Glutamatergic neuron (in vitro differentiated cells): ENCODE data around the gene CBFA2T3. TPM values are rescaled to one million over a fixed set of nuclear protein-coding genes. Genes with fewer than 3 reads are reported as not detected.

Experiments used
- DNase-seq: peaks from one replicate; pipeline ENCODE4 v3.0.0; 2022
- H3K27ac Mint-ChIP-seq: one replicate; pipeline ENCODE4 v1.8.0; 2020; ENCODE audit warnings: mild to moderate bottlenecking, mixed read lengths, inconsistent platforms; ENCODE audit not compliant: unreplicated experiment
- H3K27me3 Mint-ChIP-seq: one replicate; pipeline ENCODE4 v1.8.0; 2020; ENCODE audit warnings: mild to moderate bottlenecking, moderate library complexity, mixed read lengths, inconsistent platforms; ENCODE audit not compliant: unreplicated experiment
- H3K36me3 Mint-ChIP-seq: one replicate; pipeline ENCODE4 v1.8.0; 2020; ENCODE audit warnings: mild to moderate bottlenecking, mixed read lengths, inconsistent platforms; ENCODE audit not compliant: unreplicated experiment
- H3K4me1 Mint-ChIP-seq: one replicate; pipeline ENCODE4 v1.8.0; 2020; ENCODE audit warnings: mild to moderate bottlenecking, low read depth, mixed read lengths, inconsistent platforms; ENCODE audit not compliant: unreplicated experiment
- H3K4me3 Mint-ChIP-seq: one replicate; pipeline ENCODE4 v1.8.0; 2020; ENCODE audit warnings: mild to moderate bottlenecking, mixed read lengths, inconsistent platforms; ENCODE audit not compliant: unreplicated experiment
- H3K9me3 Mint-ChIP-seq: one replicate; pipeline ENCODE4 v1.8.0; 2020; ENCODE audit warnings: mild to moderate bottlenecking, moderate library complexity, mixed read lengths, inconsistent platforms; ENCODE audit not compliant: unreplicated experiment
- total RNA-seq: library from RNA; stranded (reverse); fragmentation: NEBNext Ultra II Directional; extraction: Animal tissue kit (Norgen Biotek cat#: 25700); gene quantifications from one replicate; pipeline ENCODE4 v1.2.1, GENCODE V29; 2021; ENCODE audit not compliant: unreplicated experiment
- TF ChIP-seq, protein P1 (sequence below): fragments of 200-600 bp; sonication (generic); IDR thresholded peaks from one replicate; pipeline ENCODE4 v1.5.0; 2021; ENCODE audit not compliant: partially characterized antibody, unreplicated experiment

CBFA2T3 gene
- total RNA-seq, 1 donor from 2014 or later, result 126 TPM

DNA sequence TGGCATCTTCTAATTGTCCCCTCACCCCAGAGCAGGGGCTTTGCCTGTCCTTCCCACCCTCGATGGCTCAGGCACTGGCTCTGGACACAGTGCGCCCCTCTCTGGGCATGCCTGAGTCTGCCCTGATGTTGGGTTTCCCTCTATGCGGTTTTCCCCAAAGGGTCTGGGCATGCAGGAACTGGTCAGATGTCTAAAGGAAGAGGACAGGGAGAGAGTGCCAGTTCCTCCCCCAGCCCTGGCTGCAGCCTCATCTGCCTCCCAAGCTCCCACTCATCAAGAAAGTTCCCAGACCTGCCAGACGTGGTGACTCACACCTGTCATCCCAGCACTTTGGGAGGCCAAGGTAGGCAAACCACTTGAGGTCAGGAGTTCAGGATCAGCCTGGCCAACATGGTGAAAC lies 69.2 kb downstream of the CBFA2T3 start:
- TF ChIP-seq, protein P1, sequence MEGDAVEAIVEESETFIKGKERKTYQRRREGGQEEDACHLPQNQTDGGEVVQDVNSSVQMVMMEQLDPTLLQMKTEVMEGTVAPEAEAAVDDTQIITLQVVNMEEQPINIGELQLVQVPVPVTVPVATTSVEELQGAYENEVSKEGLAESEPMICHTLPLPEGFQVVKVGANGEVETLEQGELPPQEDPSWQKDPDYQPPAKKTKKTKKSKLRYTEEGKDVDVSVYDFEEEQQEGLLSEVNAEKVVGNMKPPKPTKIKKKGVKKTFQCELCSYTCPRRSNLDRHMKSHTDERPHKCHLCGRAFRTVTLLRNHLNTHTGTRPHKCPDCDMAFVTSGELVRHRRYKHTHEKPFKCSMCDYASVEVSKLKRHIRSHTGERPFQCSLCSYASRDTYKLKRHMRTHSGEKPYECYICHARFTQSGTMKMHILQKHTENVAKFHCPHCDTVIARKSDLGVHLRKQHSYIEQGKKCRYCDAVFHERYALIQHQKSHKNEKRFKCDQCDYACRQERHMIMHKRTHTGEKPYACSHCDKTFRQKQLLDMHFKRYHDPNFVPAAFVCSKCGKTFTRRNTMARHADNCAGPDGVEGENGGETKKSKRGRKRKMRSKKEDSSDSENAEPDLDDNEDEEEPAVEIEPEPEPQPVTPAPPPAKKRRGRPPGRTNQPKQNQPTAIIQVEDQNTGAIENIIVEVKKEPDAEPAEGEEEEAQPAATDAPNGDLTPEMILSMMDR, result no peak
- DNase-seq, result no peak
- no peaks in the 10 kb centered on the region for H3K36me3 Mint-ChIP-seq
- peaks cover 14% of the 10 kb centered on the region for H3K27me3 Mint-ChIP-seq
- no peak overlapping the region for H3K27ac Mint-ChIP-seq
- H3K4me1 Mint-ChIP-seq, result peaks cover 21% of the 10 kb centered on the region
- peaks cover 8% of the 10 kb centered on the region for H3K9me3 Mint-ChIP-seq
- H3K4me3 Mint-ChIP-seq, result no peak overlapping the region

DNA sequence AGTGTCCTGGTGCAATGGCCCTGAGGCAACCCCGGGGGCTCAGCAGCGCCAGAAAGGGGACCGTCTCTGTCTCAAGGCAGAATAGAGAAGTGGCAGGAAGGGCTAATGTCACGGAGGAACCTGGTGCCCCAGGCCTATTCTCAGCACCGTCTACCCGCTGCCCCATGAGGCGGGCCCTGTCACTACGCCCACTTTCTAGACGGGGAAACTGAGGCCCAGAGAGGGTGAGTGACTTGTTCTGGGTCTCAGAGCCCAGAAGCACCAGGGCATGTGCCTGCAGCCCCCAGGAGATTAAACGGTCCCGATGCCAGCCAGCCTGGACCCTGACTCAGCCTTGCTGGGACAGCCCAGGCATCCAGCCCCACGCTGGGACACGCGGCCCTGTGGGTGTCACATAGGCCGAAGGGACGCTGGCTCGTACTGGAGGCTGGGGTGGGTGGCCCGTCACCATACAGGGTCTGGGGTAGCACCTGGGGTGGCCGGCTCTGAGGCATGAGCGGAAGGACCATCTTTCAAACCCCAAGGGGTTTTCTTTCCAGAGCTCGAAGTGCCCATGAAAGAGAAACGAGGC lies 70.4 kb downstream of the CBFA2T3 start:
- DNase-seq, result no peak
- Mint-ChIP-seq H3K9me3 (peaks cover 5% of the 10 kb centered on the region), H3K27me3 (peaks cover 10% of the 10 kb centered on the region), H3K27ac (no peak overlapping the region), H3K4me3 (no peak overlapping the region), H3K36me3 (no peaks in the 10 kb centered on the region), H3K4me1 (peaks cover 14% of the 10 kb centered on the region)
- TF ChIP-seq, protein P1, result no peak

DNA sequence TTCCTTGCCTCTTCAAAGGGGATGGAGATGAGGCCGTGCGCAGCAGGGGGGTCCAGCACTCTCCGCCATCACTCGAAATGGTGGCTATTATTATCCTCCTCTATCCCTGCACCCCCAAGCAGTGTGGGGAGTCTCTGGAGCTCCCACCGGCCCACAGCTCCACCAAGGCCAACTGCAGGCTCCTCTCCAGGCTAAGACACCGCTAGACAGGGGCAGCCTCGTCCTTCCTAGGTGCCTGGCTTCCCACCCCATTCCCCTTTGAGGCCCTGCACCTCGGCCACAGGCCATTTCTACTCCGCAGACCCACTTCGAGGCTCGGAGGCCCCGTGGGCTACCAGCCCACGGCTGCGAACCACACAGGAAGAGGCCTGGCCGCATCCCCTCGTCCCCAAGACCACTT lies 71.0 kb downstream of the CBFA2T3 start:
- H3K36me3 Mint-ChIP-seq, result no peaks in the 10 kb centered on the region
- TF ChIP-seq, protein P1, result no peak
- peaks cover 5% of the 10 kb centered on the region for H3K9me3 Mint-ChIP-seq
- H3K4me1 Mint-ChIP-seq, result peaks cover 9% of the 10 kb centered on the region
- DNase-seq, result no peak
- no peak overlapping the region for H3K27ac Mint-ChIP-seq
- no peak overlapping the region for H3K4me3 Mint-ChIP-seq
- H3K27me3 Mint-ChIP-seq, result peaks cover 10% of the 10 kb centered on the region

DNA sequence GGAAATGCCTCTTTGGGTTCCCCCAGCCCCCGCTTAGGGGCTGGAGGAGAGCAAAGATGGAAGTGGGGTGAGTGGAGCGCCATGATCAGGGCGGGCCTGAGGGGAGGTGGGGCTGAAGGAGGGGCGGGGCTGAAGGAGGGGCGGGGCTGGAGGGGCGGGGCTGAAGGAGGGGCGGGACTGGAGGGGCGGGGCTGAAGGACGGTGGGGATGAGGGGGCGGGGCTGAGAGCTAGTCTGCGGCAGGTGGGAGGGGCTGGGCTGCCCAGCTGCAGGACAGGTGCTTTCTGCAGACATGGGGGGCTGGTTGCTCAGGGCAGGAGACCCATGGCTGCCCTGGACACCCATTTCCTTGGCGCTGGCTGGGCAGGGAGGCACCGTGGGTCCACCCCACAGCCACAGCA lies 71.4 kb downstream of the CBFA2T3 start:
- no peak for DNase-seq
- Mint-ChIP-seq H3K27ac (no peak overlapping the region), H3K4me1 (peaks cover 8% of the 10 kb centered on the region), H3K27me3 (peaks cover 10% of the 10 kb centered on the region), H3K9me3 (peaks cover 5% of the 10 kb centered on the region), H3K36me3 (no peaks in the 10 kb centered on the region), H3K4me3 (no peak overlapping the region)
- TF ChIP-seq, protein P1, result no peak

DNA sequence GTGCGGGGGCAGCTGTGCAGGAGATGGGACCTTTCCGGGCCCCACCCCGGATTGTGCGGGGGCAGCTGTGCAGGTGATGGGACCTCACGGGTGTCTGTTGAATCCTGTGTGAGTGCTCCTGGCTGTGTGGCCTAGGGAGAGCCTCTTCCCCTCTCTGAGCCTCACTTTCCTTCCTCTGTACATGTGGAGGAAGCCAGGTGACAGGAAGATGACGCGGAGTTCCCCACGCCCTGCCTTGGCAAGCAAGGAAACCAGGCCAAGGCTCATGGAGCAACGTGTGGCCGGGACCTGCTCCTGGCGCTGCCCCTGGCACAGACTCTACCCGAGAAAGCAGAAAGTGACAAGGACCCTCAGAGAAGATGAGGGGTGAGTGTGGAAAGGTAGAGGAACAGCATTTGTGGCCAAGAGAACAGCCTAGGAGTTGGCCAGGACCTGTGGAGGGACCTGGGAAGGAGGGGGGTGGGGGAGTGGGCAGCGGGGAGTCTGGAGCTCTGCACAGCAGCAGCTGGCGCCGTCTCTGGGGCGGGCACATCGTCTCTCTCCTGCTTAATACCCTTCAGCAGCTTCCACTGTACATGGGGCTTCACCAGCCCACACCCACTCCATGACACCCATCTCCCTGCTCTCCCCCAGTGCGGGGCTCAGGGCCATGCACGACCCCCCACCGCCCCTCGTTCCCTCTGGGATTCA lies 72.2 kb downstream of the CBFA2T3 start:
- no peak for DNase-seq
- peaks cover 2% of the 10 kb centered on the region for H3K9me3 Mint-ChIP-seq
- no peaks in the 10 kb centered on the region for H3K36me3 Mint-ChIP-seq
- TF ChIP-seq, protein P1, result no peak
- H3K4me3 Mint-ChIP-seq, result no peak overlapping the region
- peaks cover 7% of the 10 kb centered on the region for H3K27me3 Mint-ChIP-seq
- peaks cover 8% of the 10 kb centered on the region for H3K4me1 Mint-ChIP-seq
- no peak overlapping the region for H3K27ac Mint-ChIP-seq
